ENCODE results near the gene SALL3.

GRCh38 chr18:78935406-78935805, 44.2 kb upstream of the SALL3 start:
- TF ChIP-seq CTCF (IDR thresholded peaks at IDR 0.05; ENCODE audit: low read length) (no peak), EZH2 (optimal IDR thresholded peaks at IDR 0.05; ENCODE audit: low read depth, low read length) (no peak)
